ENCODE results near the gene TSR3. TPM values are rescaled to one million over a fixed set of nuclear protein-coding genes. Genes with fewer than 3 reads are reported as not detected.

The TSR3 gene
- total RNA-seq (2014; rRNA removed; shearing (Covaris generic)), result 118 and 121 TPM in 2 replicates

GRCh38 chr16:1351582-1352362 lies at the start of gene TSR3, which contains the start of gene GNPTG:
Gene TSR3, minus strand, starts transcription at chr16:1351878. Its CDS starts 74 bp downstream, at chr16:1351804.
Gene GNPTG, plus strand, starts transcription at chr16:1351931. Its CDS starts 35 bp downstream, at chr16:1351966.

GRCh38 chr16:1333149-1333812 lies 18.4 kb downstream of the TSR3 start, which contains the start of gene BAIAP3:
Gene BAIAP3, plus strand, starts transcription at chr16:1333645. Its CDS starts 4,905 bp downstream, at chr16:1338550.

GRCh38 chr16:1308977-1309885 lies 42.4 kb downstream of the TSR3 start, which contains the start of gene UBE2I:
Gene UBE2I, plus strand, starts transcription at chr16:1309636. Its CDS starts 4,395 bp downstream, at chr16:1314031.

Other genes starting within 250 kb of the TSR3 start
- gene CACNA1H, start 198.8 kb downstream of the TSR3 start, total RNA-seq (2014; rRNA removed; shearing (Covaris generic)), result not detected in 2 replicates
- not detected in 2 replicates for gene TPSG1, start 126.6 kb downstream of the TSR3 start, total RNA-seq (2014; rRNA removed; shearing (Covaris generic))
- not detected in 2 replicates for gene TPSB2, start 121.7 kb downstream of the TSR3 start, total RNA-seq (2014; rRNA removed; shearing (Covaris generic))
- not detected in 2 replicates for gene TPSAB1, start 111.2 kb downstream of the TSR3 start, total RNA-seq (2014; rRNA removed; shearing (Covaris generic))
- not detected in 2 replicates for gene TPSD1, start 95.8 kb downstream of the TSR3 start, total RNA-seq (2014; rRNA removed; shearing (Covaris generic))
- gene UBE2I, start 42.2 kb downstream of the TSR3 start, total RNA-seq (2014; rRNA removed; shearing (Covaris generic)), result 87.7 and 92.0 TPM in 2 replicates
- 2.0 and 2.3 TPM in 2 replicates for gene BAIAP3, start 18.2 kb downstream of the TSR3 start, total RNA-seq (2014; rRNA removed; shearing (Covaris generic))
- 44.4 and 45.1 TPM in 2 replicates for gene GNPTG, start 53 bp upstream of the TSR3 start, total RNA-seq (2014; rRNA removed; shearing (Covaris generic))
- gene UNKL, start 62.8 kb upstream of the TSR3 start, total RNA-seq (2014; rRNA removed; shearing (Covaris generic)), result 12.9 and 19.0 TPM in 2 replicates
- 59.5 and 73.9 TPM in 2 replicates for gene UQCC4, start 68.9 kb upstream of the TSR3 start, total RNA-seq (2014; rRNA removed; shearing (Covaris generic))
- not detected in 2 replicates for gene PERCC1, start 79.2 kb upstream of the TSR3 start, total RNA-seq (2014; rRNA removed; shearing (Covaris generic))
- gene CCDC154, start 92.7 kb upstream of the TSR3 start, total RNA-seq (2014; rRNA removed; shearing (Covaris generic)), result 2.1 TPM in 1 of 2 replicates, not detected in the other
- gene CLCN7, start 123.2 kb upstream of the TSR3 start, total RNA-seq (2014; rRNA removed; shearing (Covaris generic)), result 103 and 114 TPM in 2 replicates
- not detected in 2 replicates for gene PTX4, start 137.1 kb upstream of the TSR3 start, total RNA-seq (2014; rRNA removed; shearing (Covaris generic))
- 24.5 and 42.0 TPM in 2 replicates for gene TELO2, start 141.5 kb upstream of the TSR3 start, total RNA-seq (2014; rRNA removed; shearing (Covaris generic))
- not detected in 2 replicates for gene TMEM204, start 181.8 kb upstream of the TSR3 start, total RNA-seq (2014; rRNA removed; shearing (Covaris generic))